HUES48 (cell line): ENCODE results near the gene HOXB13.
A peak's percentile ranks its signal among the peaks of the same experiment; 100 is the strongest.

ENCODE experiments used
- H3K27ac ChIP-seq: one replicate; pipeline ENCODE4 v1.7.0; 2013; ENCODE audit warnings: low read depth, low read length, inconsistent platforms
- H3K27me3 ChIP-seq: 2 replicates; pipeline ENCODE4 v1.6.1; 2013; ENCODE audit warnings: mild to moderate bottlenecking, low read length; ENCODE audit not compliant: control insufficient read depth, insufficient read depth
- H3K36me3 ChIP-seq: 2 replicates; pipeline ENCODE4 v1.6.1; 2013; ENCODE audit warnings: low read length; ENCODE audit not compliant: control insufficient read depth, insufficient read depth
- H3K4me1 ChIP-seq: 2 replicates; pipeline ENCODE4 v1.6.1; 2013; ENCODE audit warnings: mild to moderate bottlenecking, low read length; ENCODE audit not compliant: control insufficient read depth, insufficient read depth
- H3K4me3 ChIP-seq: 2 replicates; pipeline ENCODE4 v1.5.1; 2013; ENCODE audit warnings: mild to moderate bottlenecking, low read depth, low read length
- H3K9ac ChIP-seq: 2 replicates; pipeline ENCODE4 v1.6.1; 2013; ENCODE audit warnings: mild to moderate bottlenecking, low read depth, low read length, moderate library complexity
- H3K9me3 ChIP-seq: 2 replicates; pipeline ENCODE4 v1.6.1; 2013; ENCODE audit warnings: low read length; ENCODE audit not compliant: control insufficient read depth, insufficient read depth

Gene HOXB13

DNA sequence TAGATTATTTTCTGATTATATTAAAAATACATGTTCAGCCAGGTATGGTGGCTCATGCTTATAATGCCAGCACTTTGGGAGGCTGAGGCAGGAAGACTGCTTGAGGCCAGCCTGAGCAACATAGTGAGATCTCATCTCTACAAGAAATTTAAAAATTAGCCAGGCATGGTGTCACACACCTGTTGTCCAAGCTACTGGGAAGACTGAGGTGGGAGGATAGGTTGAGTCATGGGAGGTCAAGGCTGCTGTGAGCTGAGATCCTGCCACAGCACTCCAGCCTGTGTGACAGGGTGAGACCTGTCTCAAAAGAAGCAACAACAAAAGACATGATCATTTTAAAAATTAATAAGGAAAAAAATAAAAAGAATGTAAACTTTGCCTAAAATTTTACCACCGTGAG, 46.9 kb downstream of the HOXB13 start:
- peaks cover 40% of the 10 kb centered on the region for H3K27me3 ChIP-seq
- no peaks in the 10 kb centered on the region for H3K36me3 ChIP-seq
- H3K4me1 ChIP-seq, result no peaks in the 10 kb centered on the region
- no peak overlapping the region for H3K27ac ChIP-seq
- no peak overlapping the region for H3K4me3 ChIP-seq
- no peaks in the 10 kb centered on the region for H3K9me3 ChIP-seq
- H3K9ac ChIP-seq, result no peak overlapping the region

DNA sequence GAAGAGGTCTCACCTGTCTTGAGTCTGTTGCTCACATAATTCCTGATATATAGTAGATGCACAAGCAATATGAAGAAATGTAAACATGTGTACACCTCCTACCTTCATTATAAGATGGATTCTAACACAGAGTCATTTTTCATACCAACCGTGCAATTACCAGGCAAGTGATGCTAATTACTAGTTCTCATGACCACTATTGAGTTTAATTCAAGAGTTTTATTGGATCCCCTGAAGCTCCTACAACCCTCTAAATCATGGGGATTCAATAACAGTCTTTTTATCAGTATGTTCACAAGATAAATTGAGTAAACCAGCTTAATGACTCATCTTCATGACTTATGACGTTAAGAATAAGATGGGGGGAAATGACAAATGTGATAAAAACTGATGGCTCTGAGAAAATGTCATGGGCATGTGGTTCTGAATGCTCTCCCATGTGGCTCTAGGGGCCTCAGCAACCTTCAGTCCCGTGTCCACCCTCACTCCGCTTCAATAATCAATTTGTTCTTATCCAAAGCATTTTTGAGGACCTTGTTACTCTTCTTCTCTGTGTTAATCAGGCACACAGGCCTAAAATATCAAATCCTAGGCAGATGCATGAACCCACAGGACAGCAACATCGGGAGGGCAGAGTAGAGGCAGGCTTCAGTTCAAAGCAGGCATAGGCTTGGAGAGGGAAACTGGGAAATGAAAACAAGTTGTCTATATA, 49.0 kb downstream of the HOXB13 start:
- H3K9me3 ChIP-seq, result no peaks in the 10 kb centered on the region
- no peaks in the 10 kb centered on the region for H3K4me1 ChIP-seq
- H3K27me3 ChIP-seq, result peaks cover 57% of the 10 kb centered on the region
- no peaks in the 10 kb centered on the region for H3K36me3 ChIP-seq
- no peak overlapping the region for H3K4me3 ChIP-seq
- no peak overlapping the region for H3K9ac ChIP-seq
- no peak overlapping the region for H3K27ac ChIP-seq

- H3K27me3 ChIP-seq, result peaks cover 66% of the 10 kb centered on the region
- H3K4me1 ChIP-seq, result no peaks in the 10 kb centered on the region
- no peak overlapping the region for H3K9ac ChIP-seq
- no peaks in the 10 kb centered on the region for H3K9me3 ChIP-seq
- H3K36me3 ChIP-seq, result no peaks in the 10 kb centered on the region
- peak overlapping the region; percentile 49; the same call in 1 of the 2 replicates for H3K4me3 ChIP-seq
- H3K27ac ChIP-seq, result no peak overlapping the region
Observed at GRCh38 chr17:48678141-48678971, 50.2 kb downstream of the HOXB13 start.

DNA sequence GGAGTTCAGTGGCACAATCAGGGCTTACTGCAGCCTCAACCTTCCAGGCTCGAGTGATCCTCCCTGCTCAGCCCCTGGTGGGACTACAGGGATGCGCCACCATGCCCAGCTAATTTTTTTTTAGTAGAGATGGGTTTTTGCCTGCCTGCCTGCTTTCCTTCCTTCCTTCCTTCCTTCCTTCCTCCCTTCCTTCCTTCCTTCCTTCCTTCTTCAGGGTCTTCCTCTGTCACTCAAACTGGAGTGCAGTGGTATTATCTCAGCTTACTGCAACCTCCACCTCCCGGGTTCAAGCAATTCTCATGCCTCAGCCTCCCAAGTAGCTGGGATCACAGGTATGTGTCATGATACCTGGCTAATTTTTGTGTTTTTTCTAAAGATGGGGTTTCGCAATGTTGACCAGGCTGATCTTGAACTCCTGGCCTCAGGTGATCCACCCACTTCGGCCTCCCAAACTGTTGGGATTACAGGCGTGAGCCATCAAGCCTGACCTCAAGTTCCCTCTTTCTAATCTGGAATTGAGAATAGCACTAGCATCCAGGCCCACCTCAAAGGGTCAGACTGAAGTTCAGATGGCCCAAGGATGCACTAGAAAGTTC, 51.5 kb downstream of the HOXB13 start:
- Histone ChIP-seq H3K27ac (no peak overlapping the region), H3K9me3 (no peaks in the 10 kb centered on the region), H3K36me3 (no peaks in the 10 kb centered on the region), H3K9ac (no peak overlapping the region), H3K4me3 (no peak overlapping the region), H3K27me3 (peaks cover 77% of the 10 kb centered on the region), H3K4me1 (no peaks in the 10 kb centered on the region)
